Skeletal muscle satellite cell (primary cell): Measurements from ENCODE around the gene PLEKHM3.
"Not testable (repeated sequence)": the region's sequence is repeated elsewhere in the genome, so short reads cannot be mapped to it uniquely, and the experiment has no call there.

ENCODE experiments used
- H3K27me3 ChIP-seq: 2 replicates; pipeline ENCODE4 v1.7.0; 2013; ENCODE audit warnings: low read length; ENCODE audit not compliant: control insufficient read depth, insufficient read depth
- H3K36me3 ChIP-seq: 2 replicates; pipeline ENCODE4 v1.7.0; 2013; ENCODE audit warnings: mild to moderate bottlenecking, control low read depth, low read length; ENCODE audit not compliant: insufficient read depth
- H3K4me1 ChIP-seq: 2 replicates; pipeline ENCODE4 v1.7.0; 2013; ENCODE audit warnings: low read length; ENCODE audit not compliant: control insufficient read depth, insufficient read depth
- H3K4me2 ChIP-seq: 2 replicates; pipeline ENCODE4 v1.7.0; 2013; ENCODE audit warnings: mild to moderate bottlenecking, low read length
- H3K4me3 ChIP-seq: 2 replicates; pipeline ENCODE4 v1.7.0; 2013; ENCODE audit warnings: low read length
- H3K9ac ChIP-seq: 2 replicates; pipeline ENCODE4 v1.7.0; 2013; ENCODE audit warnings: mild to moderate bottlenecking, low read depth, low read length, moderate library complexity
- H3K9me3 ChIP-seq: replicated peaks from 2 replicates; pipeline ENCODE4 v1.7.0; 2013; ENCODE audit warnings: mild to moderate bottlenecking, control low read depth, low read length

The PLEKHM3 gene

GRCh38 chr2:207913772-207914358 lies 111.5 kb downstream of the PLEKHM3 start:
- Histone ChIP-seq H3K36me3 (peaks cover 4% of the 10 kb centered on the region), H3K4me1 (no peaks in the 10 kb centered on the region), H3K4me3 (no peak overlapping the region), H3K27me3 (no peaks in the 10 kb centered on the region), H3K4me2 (no peak overlapping the region), H3K9ac (no peak overlapping the region), H3K9me3 (no peaks in the 10 kb centered on the region)

DNA sequence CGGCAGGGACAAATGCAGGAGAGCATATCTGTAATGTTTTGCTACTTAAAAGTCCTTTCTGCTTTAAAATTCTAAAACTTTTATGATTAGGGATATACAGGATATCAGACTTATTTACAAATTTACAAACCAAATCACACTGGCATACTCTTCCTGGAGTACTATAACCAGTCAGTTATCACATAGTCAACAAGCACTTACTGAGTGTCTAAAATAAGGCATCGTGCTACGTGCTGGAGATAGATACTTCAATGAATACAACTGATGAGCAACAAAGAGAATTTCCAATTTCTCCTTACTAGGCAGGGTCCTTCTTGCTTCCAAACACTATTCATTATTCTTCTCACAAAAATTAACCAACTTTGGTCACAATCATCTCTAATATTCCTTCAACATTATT lies 113.5 kb downstream of the PLEKHM3 start:
- Histone ChIP-seq H3K36me3 (peaks cover 4% of the 10 kb centered on the region), H3K9ac (no peak overlapping the region), H3K27me3 (no peaks in the 10 kb centered on the region), H3K4me3 (no peak overlapping the region), H3K4me1 (no peaks in the 10 kb centered on the region), H3K4me2 (no peak overlapping the region), H3K9me3 (no peaks in the 10 kb centered on the region)

DNA sequence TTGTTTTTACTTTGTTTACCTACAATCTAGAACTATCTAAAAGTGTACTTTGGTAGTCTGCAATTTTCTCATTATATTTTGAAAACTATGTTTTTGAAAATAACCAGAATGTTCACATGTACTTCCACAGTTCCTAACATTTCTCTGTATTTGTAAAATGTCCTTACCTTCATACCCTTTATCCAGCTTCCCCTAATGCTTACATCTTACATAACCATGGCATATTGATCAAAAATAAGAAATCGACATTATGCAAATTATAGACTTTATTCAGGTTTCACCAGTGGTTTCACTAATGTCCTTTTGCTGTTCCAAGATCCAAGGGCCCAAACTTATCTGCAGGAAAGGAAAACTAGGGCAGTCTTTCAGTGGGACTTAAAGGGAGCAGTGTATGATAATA lies 114.1 kb downstream of the PLEKHM3 start:
- Histone ChIP-seq H3K4me3 (no peak overlapping the region), H3K9ac (no peak overlapping the region), H3K27me3 (no peaks in the 10 kb centered on the region), H3K4me2 (no peak overlapping the region), H3K4me1 (no peaks in the 10 kb centered on the region), H3K9me3 (no peaks in the 10 kb centered on the region), H3K36me3 (peaks cover 4% of the 10 kb centered on the region)

DNA sequence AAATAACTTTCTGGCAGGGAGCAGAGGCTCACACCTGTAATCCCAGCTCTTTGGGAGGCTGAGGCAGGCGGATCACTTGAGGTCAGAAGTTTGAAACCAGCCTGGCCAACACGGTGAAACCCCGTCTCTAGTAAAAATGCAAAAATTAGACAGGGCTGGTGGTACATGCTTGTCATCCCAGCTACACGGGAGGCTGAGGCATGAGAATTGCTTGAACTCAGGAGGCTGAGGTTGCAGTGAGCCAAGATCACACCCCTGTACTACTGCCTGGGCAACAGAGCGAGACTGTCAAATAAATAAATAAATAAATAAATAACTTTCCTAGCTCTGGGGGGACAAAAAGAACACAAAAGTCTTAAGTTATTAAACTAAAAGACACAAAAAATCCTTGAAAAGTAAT lies 118.8 kb downstream of the PLEKHM3 start:
- H3K4me1 ChIP-seq, H3K36me3 ChIP-seq, H3K27me3 ChIP-seq: not testable (repeated sequence)

DNA sequence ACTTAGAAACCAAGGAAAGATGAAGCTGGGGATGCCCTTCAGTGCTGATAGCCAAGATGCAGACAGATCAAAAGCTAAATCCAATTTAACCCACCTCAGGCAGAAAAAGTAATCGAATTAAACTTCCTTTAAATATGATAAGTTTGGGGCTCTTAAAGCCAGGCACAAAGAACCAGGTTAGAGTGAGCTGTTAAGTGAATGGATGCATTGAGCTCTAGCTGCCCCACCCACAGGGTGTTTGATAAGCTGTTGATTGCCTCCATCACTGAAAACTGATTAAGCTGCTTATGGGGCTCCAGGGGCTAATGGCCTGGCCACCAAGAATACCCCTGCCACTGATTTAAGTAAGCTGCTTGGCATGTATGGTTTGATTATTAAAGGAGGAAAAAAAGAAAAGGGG lies 119.8 kb downstream of the PLEKHM3 start:
- H3K9ac ChIP-seq, result no peak overlapping the region
- H3K4me3 ChIP-seq, result no peak overlapping the region
- H3K4me2 ChIP-seq, result no peak overlapping the region
- H3K27me3 ChIP-seq, result no peaks in the 10 kb centered on the region
- no peaks in the 10 kb centered on the region for H3K4me1 ChIP-seq
- H3K36me3 ChIP-seq, result no peaks in the 10 kb centered on the region
- H3K9me3 ChIP-seq, result no peaks in the 10 kb centered on the region

More for the DNA sequence above, 118.8 kb downstream of the PLEKHM3 start:
- H3K4me2 ChIP-seq, H3K9me3 ChIP-seq, H3K9ac ChIP-seq, H3K4me3 ChIP-seq: not testable (repeated sequence)

DNA sequence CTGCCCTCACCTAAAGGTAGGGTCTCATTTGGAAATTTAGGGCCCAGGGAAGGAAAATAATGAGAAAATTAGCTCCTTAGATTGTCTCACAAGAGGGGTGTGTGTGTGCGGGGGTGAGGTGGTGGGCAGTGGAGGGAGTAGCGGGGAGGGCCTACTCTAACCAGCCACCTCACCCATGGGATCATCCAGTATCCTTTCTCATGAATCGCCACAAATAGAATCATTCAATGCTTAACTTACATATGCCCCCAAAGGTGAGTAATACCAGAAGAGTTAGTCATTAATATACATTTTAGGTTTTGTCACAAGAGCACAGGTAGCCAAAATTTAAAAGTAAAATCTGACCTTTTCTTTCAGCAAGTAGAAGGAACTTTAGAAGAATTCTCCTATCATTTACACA lies 122.1 kb downstream of the PLEKHM3 start:
- Histone ChIP-seq H3K4me1 (no peaks in the 10 kb centered on the region), H3K36me3 (no peaks in the 10 kb centered on the region), H3K4me2 (no peak overlapping the region), H3K9me3 (no peaks in the 10 kb centered on the region), H3K27me3 (no peaks in the 10 kb centered on the region), H3K9ac (no peak overlapping the region), H3K4me3 (no peak overlapping the region)

DNA sequence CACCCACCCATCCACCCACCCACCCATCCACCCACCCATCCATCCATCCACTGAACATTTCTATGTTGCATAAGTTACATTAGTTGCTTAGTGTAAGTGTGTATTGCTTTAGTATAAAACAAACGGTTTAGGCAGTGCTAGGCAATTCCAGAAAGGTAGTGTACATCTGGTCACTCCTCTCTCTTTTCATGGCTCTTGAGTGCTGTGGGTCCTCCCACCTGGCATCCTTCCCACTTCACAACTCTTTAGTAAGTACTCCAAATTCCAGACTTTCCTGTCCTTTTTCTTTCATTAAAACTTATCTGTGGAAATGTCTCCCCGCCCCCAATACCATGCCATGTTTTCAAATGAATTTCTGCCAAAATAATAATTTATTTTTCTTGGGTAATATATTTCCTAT lies 122.5 kb downstream of the PLEKHM3 start:
- H3K4me2 ChIP-seq, result no peak overlapping the region
- no peak overlapping the region for H3K4me3 ChIP-seq
- H3K9ac ChIP-seq, result no peak overlapping the region
- H3K36me3 ChIP-seq, result no peaks in the 10 kb centered on the region
- H3K4me1 ChIP-seq, result no peaks in the 10 kb centered on the region
- no peaks in the 10 kb centered on the region for H3K27me3 ChIP-seq
- H3K9me3 ChIP-seq, result no peaks in the 10 kb centered on the region

DNA sequence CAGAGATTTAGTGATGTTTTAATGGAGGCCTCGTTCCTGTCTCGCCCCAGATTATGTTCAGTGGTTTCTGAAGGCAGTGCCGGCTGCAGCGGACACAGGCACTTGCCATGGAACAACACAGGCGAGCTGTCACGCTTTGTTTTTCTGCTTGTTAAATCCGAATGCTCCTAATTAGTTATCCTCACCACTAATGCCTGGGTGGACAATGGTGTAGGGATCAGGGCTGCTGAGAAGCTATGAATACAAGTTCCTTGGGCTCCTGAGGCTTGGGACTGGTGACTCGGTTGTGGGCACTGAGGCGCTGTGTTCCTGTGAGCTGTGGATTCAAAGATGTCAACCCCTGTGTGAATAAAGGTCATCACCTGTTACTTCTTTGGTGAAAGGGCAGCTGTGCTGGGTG lies 123.5 kb downstream of the PLEKHM3 start:
- H3K4me1 ChIP-seq, result no peaks in the 10 kb centered on the region
- no peak overlapping the region for H3K4me2 ChIP-seq
- H3K4me3 ChIP-seq, result no peak overlapping the region
- no peak overlapping the region for H3K9ac ChIP-seq
- no peaks in the 10 kb centered on the region for H3K27me3 ChIP-seq
- H3K9me3 ChIP-seq, result no peaks in the 10 kb centered on the region
- no peaks in the 10 kb centered on the region for H3K36me3 ChIP-seq

DNA sequence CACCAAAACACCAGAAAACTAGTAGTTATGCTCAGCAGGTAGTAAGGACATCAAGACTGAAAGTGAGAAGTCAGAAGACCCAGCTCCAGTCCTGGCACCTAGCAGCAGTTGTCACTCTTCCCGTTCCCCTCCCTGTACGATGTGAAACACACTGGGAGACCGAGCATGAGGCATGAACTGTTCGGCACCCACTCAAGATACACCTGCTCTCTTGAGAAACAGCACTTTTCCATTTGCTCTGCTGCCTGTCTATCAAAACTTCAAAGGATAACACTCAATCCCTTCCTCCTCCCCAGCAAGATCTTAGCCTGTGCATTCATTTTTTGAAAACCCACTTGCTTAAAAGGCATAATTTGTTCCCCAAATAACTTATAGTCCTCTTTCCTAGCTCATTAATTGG lies 123.9 kb downstream of the PLEKHM3 start:
- H3K36me3 ChIP-seq, result no peaks in the 10 kb centered on the region
- H3K27me3 ChIP-seq, result no peaks in the 10 kb centered on the region
- no peak overlapping the region for H3K4me2 ChIP-seq
- H3K9me3 ChIP-seq, result no peaks in the 10 kb centered on the region
- H3K4me1 ChIP-seq, result no peaks in the 10 kb centered on the region
- no peak overlapping the region for H3K9ac ChIP-seq
- no peak overlapping the region for H3K4me3 ChIP-seq

DNA sequence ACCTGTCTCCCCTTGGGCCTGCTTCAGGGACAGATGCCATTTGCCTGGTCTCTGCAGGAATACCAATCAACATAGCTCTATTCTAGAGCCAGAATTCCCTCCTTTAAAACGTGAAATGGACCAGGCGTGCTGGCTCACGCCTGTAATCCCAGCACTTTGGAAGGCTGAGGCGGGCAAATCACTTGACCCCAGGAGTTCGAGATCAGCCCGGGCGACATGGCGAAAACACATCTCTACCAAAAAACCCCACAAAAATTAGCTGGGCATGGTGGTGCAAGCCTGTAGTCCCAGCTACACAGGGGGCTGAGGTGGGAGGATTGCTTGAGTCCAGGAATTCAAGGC lies 127.0 kb downstream of the PLEKHM3 start:
- Histone ChIP-seq H3K4me1 (no peaks in the 10 kb centered on the region), H3K4me3 (no peak overlapping the region), H3K36me3 (no peaks in the 10 kb centered on the region), H3K27me3 (no peaks in the 10 kb centered on the region), H3K9me3 (no peaks in the 10 kb centered on the region), H3K4me2 (no peak overlapping the region), H3K9ac (no peak overlapping the region)

- no peaks in the 10 kb centered on the region for H3K27me3 ChIP-seq
- H3K9ac ChIP-seq, result no peak overlapping the region
- H3K4me1 ChIP-seq, result no peaks in the 10 kb centered on the region
- no peak overlapping the region for H3K4me2 ChIP-seq
- no peaks in the 10 kb centered on the region for H3K9me3 ChIP-seq
- no peak overlapping the region for H3K4me3 ChIP-seq
- H3K36me3 ChIP-seq, result no peaks in the 10 kb centered on the region
These were observed 127.6 kb downstream of the PLEKHM3 start for GRCh38 chr2:207897541-207898353.
